ENCODE measurements around the gene ANTKMT. TPM values are rescaled to one million over a fixed set of nuclear protein-coding genes. Genes with fewer than 3 reads are reported as not detected.

ANTKMT gene
- total RNA-seq, 1 donor from 2014 or later = 26.0 TPM

GRCh38 chr16:762595-763268 lies 41.8 kb downstream of the ANTKMT start:
- DNase-seq (ENCODE audit: extremely low spot score in 2 of 2) = no peak
- Histone ChIP-seq H3K4me1 (peaks cover 8% of the 10 kb centered on the region), H3K27me3 (no peaks in the 10 kb centered on the region), H3K36me3 (no peaks in the 10 kb centered on the region), H3K4me3 (no peak overlapping the region), H3K27ac (no peak overlapping the region), H3K9me3 (no peaks in the 10 kb centered on the region)
- intact Hi-C loops (cut with DNase I) = no loop called here
- TF ChIP-seq CTCF (IDR thresholded peaks at IDR 0.05) = no peak
- no peak for TF ChIP-seq POLR2AphosphoS5 (IDR thresholded peaks at IDR 0.05; ENCODE audit: insufficient read depth in 1 of 2, low read depth in 1 of 2)
- no peak for TF ChIP-seq POLR2A (IDR thresholded peaks at IDR 0.05)

- Histone ChIP-seq H3K36me3 (no peaks in the 10 kb centered on the region), H3K4me3 (no peak overlapping the region), H3K27ac (no peak overlapping the region), H3K4me1 (peaks cover 8% of the 10 kb centered on the region), H3K27me3 (no peaks in the 10 kb centered on the region), H3K9me3 (no peaks in the 10 kb centered on the region)
- DNase-seq (ENCODE audit: extremely low spot score in 2 of 2) = no peak
- intact Hi-C loops (cut with DNase I) = no loop called here
- TF ChIP-seq POLR2A (IDR thresholded peaks at IDR 0.05) (no peak), CTCF (IDR thresholded peaks at IDR 0.05) (no peak), POLR2AphosphoS5 (IDR thresholded peaks at IDR 0.05; ENCODE audit: insufficient read depth in 1 of 2, low read depth in 1 of 2) (no peak)
These were observed 42.6 kb downstream of the ANTKMT start for GRCh38 chr16:763369-764183.

- Histone ChIP-seq H3K9me3 (no peaks in the 10 kb centered on the region), H3K27ac (no peak overlapping the region), H3K27me3 (no peaks in the 10 kb centered on the region), H3K36me3 (no peaks in the 10 kb centered on the region), H3K4me3 (no peak overlapping the region), H3K4me1 (peaks cover 8% of the 10 kb centered on the region)
- DNase-seq (ENCODE audit: extremely low spot score in 2 of 2) = no peak
- intact Hi-C loops (cut with DNase I) = no loop called here
- no peak for TF ChIP-seq POLR2A (IDR thresholded peaks at IDR 0.05)
- TF ChIP-seq CTCF (IDR thresholded peaks at IDR 0.05) = no peak
- TF ChIP-seq POLR2AphosphoS5 (IDR thresholded peaks at IDR 0.05; ENCODE audit: insufficient read depth in 1 of 2, low read depth in 1 of 2) = no peak
These were observed 43.3 kb downstream of the ANTKMT start for GRCh38 chr16:764184-764750.

GRCh38 chr16:764848-765487 lies 44.0 kb downstream of the ANTKMT start:
- no peaks in the 10 kb centered on the region for H3K27me3 ChIP-seq
- H3K4me1 ChIP-seq = peaks cover 6% of the 10 kb centered on the region
- no peak overlapping the region for H3K27ac ChIP-seq
- DNase-seq (ENCODE audit: extremely low spot score in 2 of 2) = no peak
- H3K36me3 ChIP-seq = no peaks in the 10 kb centered on the region
- no peak overlapping the region for H3K4me3 ChIP-seq
- intact Hi-C loops (cut with DNase I) = no loop called here
- H3K9me3 ChIP-seq = no peaks in the 10 kb centered on the region
- no peak for TF ChIP-seq POLR2A (IDR thresholded peaks at IDR 0.05)
- TF ChIP-seq CTCF (IDR thresholded peaks at IDR 0.05) = no peak
- no peak for TF ChIP-seq POLR2AphosphoS5 (IDR thresholded peaks at IDR 0.05; ENCODE audit: insufficient read depth in 1 of 2, low read depth in 1 of 2)

Data from vagina (tissue), 2 donors.